ENCODE data around the gene SLC25A44.

DNA sequence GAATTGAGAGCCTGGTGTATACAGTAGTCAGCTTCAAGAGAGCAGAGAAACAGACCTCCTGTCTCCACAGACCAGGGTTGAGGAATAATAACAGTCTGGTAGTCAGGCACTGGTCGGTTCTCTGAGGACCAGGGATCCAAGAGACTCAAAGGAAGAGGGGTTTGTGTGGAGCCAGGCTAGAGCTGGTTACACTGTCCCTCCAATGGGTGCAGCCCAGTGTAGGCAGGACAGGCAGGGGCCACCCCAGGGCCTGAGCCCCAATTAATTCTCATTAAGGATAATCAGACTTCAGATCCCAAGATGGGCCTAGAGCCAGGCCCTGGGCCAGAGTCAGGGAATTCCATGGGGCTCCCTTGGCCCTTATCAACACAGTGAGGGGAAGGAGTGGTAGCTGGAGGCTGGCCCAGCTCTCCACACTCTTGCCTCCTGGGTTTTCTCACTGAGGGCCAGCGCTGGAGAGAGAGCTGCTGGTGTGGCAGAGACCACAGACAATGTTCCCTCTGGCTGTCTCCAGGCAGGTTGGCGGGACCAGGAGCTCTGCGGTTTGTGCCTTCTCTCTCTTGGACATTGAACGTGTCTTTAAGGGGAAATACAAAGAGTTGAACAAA, 31.4 kb upstream of the SLC25A44 start:
- TF ChIP-seq, protein P1, sequence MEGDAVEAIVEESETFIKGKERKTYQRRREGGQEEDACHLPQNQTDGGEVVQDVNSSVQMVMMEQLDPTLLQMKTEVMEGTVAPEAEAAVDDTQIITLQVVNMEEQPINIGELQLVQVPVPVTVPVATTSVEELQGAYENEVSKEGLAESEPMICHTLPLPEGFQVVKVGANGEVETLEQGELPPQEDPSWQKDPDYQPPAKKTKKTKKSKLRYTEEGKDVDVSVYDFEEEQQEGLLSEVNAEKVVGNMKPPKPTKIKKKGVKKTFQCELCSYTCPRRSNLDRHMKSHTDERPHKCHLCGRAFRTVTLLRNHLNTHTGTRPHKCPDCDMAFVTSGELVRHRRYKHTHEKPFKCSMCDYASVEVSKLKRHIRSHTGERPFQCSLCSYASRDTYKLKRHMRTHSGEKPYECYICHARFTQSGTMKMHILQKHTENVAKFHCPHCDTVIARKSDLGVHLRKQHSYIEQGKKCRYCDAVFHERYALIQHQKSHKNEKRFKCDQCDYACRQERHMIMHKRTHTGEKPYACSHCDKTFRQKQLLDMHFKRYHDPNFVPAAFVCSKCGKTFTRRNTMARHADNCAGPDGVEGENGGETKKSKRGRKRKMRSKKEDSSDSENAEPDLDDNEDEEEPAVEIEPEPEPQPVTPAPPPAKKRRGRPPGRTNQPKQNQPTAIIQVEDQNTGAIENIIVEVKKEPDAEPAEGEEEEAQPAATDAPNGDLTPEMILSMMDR (conservative IDR thresholded peaks at IDR 0.05; ENCODE audit: low read depth, low read length) = no peak
- TF ChIP-seq EZH2 (IDR thresholded peaks at IDR 0.05; ENCODE audit: borderline replicate concordance, low read depth, low read length, poor library complexity, severe bottlenecking) = no peak
